ENCODE data around the gene SCNN1G. TPM values are rescaled to one million over a fixed set of nuclear protein-coding genes. Genes with fewer than 3 reads are reported as not detected.

SCNN1G gene
- total and polyA plus RNA-seq, 2 of the 4 experiments (the other 2 are of a cell fraction) = not detected

- Histone ChIP-seq H3K18ac (ENCODE audit: low read depth, low read length) (no peak overlapping the region), H3K79me1 (ENCODE audit: low read depth in 1 of 2, low read length in 2 of 2) (no peaks in the 10 kb centered on the region), H3K23ac (ENCODE audit: low read depth, low read length) (no peak overlapping the region), H2AFZ (replicated peaks; ENCODE audit: low read length, poor library complexity) (no peak overlapping the region), H3K36me3 (ENCODE audit: control insufficient read depth, insufficient read depth, low read length) (no peaks in the 10 kb centered on the region), H3K56ac (ENCODE audit: extremely low read depth, insufficient read depth, low read length) (no peak overlapping the region), H4K91ac (ENCODE audit: insufficient read depth, low read depth, low read length) (no peak overlapping the region), H2BK120ac (ENCODE audit: low read depth, low read length) (no peak overlapping the region), H3K9me1 (ENCODE audit: insufficient read depth, low read length) (no peaks in the 10 kb centered on the region), H3K4me2 (ENCODE audit: low read depth, low read length) (no peak overlapping the region), H4K20me1 (ENCODE audit: insufficient read depth, low read length) (no peaks in the 10 kb centered on the region), H3K4me1 (ENCODE audit: control insufficient read depth, insufficient read depth, low read length) (no peaks in the 10 kb centered on the region), H3K14ac (replicated peaks; ENCODE audit: low read depth, low read length) (no peak overlapping the region), H3K4ac (ENCODE audit: low read depth, low read length) (no peak overlapping the region), H2AK5ac (ENCODE audit: low read depth, low read length) (no peak overlapping the region), H2BK5ac (ENCODE audit: low read depth, low read length, poor library complexity, severe bottlenecking) (no peak overlapping the region), H3K9ac (ENCODE audit: low read depth, low read length) (no peak overlapping the region), H4K8ac (ENCODE audit: low read depth in 2 of 2, low read length in 2 of 2) (no peak overlapping the region), H4K5ac (ENCODE audit: low read depth, low read length) (no peak overlapping the region), H2AK9ac (replicated peaks; ENCODE audit: low read depth, low read length, poor library complexity) (no peak overlapping the region), H3K27ac (ENCODE audit: insufficient read depth, low read length) (no peak overlapping the region), H2BK15ac (ENCODE audit: low read depth, low read length) (no peak overlapping the region), H2BK20ac (ENCODE audit: low read depth, low read length) (no peak overlapping the region), H3K9me3 (ENCODE audit: control insufficient read depth, insufficient read depth, low read length) (no peaks in the 10 kb centered on the region), H3K27me3 (ENCODE audit: control insufficient read depth, insufficient read depth, low read length) (no peaks in the 10 kb centered on the region), H3K4me3 (ENCODE audit: insufficient read depth, low read depth, low read length) (no peak overlapping the region)
- in situ Hi-C loops (cut with MboI; ENCODE audit: low sequenced_read_pairs) (no loop called here), dilution Hi-C loops (cut with HindIII; ENCODE audit: low sequenced_read_pairs, unreplicated experiment) (no loop called here), intact Hi-C loops (cut with micrococcal nuclease) (no loop called here)
- WGBS, 2 experiments (ENCODE audit: extremely low coverage in 2 of 2, insufficient read length in 1 of 2) = no CpG with 5 or more reads among the region's 3 CpGs
- ChIA-PET POLR2A (ENCODE audit: unreplicated experiment) (no interaction called here), CTCF (no interaction called here)
- no TSS peak for BruUV-seq (replicated peaks)
- no peak for TF ChIP-seq FOS (IDR thresholded peaks at IDR 0.05; ENCODE audit: low read depth, low read length)
- TF ChIP-seq MXI1 (IDR thresholded peaks at IDR 0.05; ENCODE audit: borderline replicate concordance, low read depth, low read length) = no peak
- TF ChIP-seq RFX5 (IDR thresholded peaks at IDR 0.05; ENCODE audit: low read depth, low read length) = no peak
- no peak for TF ChIP-seq CTCF (conservative IDR thresholded peaks at IDR 0.05; ENCODE audit: low read depth, low read length)
- no peak for TF ChIP-seq MAZ (IDR thresholded peaks at IDR 0.05; ENCODE audit: borderline replicate concordance, low read depth, low read length)
- TF ChIP-seq CHD1 (IDR thresholded peaks at IDR 0.05; ENCODE audit: low read depth, low read length) = no peak
- TF ChIP-seq CEBPB (IDR thresholded peaks at IDR 0.05; ENCODE audit: low read depth, low read length) = no peak
- no peak for TF ChIP-seq USF2 (IDR thresholded peaks at IDR 0.05; ENCODE audit: low read depth, low read length)
- no peak for TF ChIP-seq RAD21 (IDR thresholded peaks at IDR 0.05; ENCODE audit: low read length)
- no peak for TF ChIP-seq RCOR1 (IDR thresholded peaks at IDR 0.05; ENCODE audit: insufficient replicate concordance, low read length)
- TF ChIP-seq BHLHE40 (IDR thresholded peaks at IDR 0.05; ENCODE audit: low read depth, low read length) = no peak
- TF ChIP-seq NFE2L2 (IDR thresholded peaks at IDR 0.05; ENCODE audit: low read depth, low read length) = no peak
- no peak for TF ChIP-seq SMC3 (IDR thresholded peaks at IDR 0.05; ENCODE audit: low read depth, low read length)
- no peak for TF ChIP-seq POLR2A (IDR thresholded peaks at IDR 0.05; ENCODE audit: low read depth, low read length)
- no peak for TF ChIP-seq MAFK (IDR thresholded peaks at IDR 0.05; ENCODE audit: low read depth, low read length)
- TF ChIP-seq ELK1 (IDR thresholded peaks at IDR 0.05; ENCODE audit: borderline replicate concordance, low read depth, low read length) = no peak
- no peak for DNase-seq
- ATAC-seq (ENCODE audit: low read depth) = no peak
Measured at GRCh38 chr16:23207485-23207884, 24.9 kb downstream of the SCNN1G start.

All from IMR-90 (cell line).